Adrenal gland (tissue), 12 donors: ENCODE results near the gene OSBPL2. TPM values are rescaled to one million over a fixed set of nuclear protein-coding genes. Genes with fewer than 3 reads are reported as not detected.

ENCODE experiments used
- DNase-seq, 7 donors: peaks; one replicate each; pipeline ENCODE4 v3.0.0-alpha.2; 2019 to 2020
- H3K27ac ChIP-seq, 5 donors: fragments of 200-600 bp; sonication (generic) in 4 of 5; 1 replicate in 3 of 5; 2 replicates in 2 of 5; pipeline versions ENCODE4 v1.5.1 to v1.8.0; 2016 to 2020; ENCODE audit warnings: mild to moderate bottlenecking in 1 of 5
- H3K27me3 ChIP-seq: fragments of 200-600 bp; 2 replicates; pipeline ENCODE4 v1.8.0; 2021
- H3K36me3 ChIP-seq, 2 donors: fragments of 200-600 bp; replicated peaks in 1 of 2; 1 replicate in 1 of 2; 2 replicates in 1 of 2; pipeline versions ENCODE4 v1.5.1 to v1.8.0; 2018 to 2022
- H3K4me1 ChIP-seq, 2 donors: fragments of 200-600 bp; replicated peaks in 1 of 2; 1 replicate in 1 of 2; 2 replicates in 1 of 2; pipeline versions ENCODE4 v1.5.1 to v1.8.0; 2018 to 2021
- H3K4me3 ChIP-seq, 4 donors: fragments of 200-600 bp; sonication (generic) in 3 of 4; one replicate each; pipeline ENCODE4 v1.5.1; 2016 to 2018
- H3K9me3 ChIP-seq, 3 donors: fragments of 200-600 bp; sonication (generic) in 1 of 3; replicated peaks in 1 of 3; 1 replicate in 2 of 3; 2 replicates in 1 of 3; pipeline versions ENCODE4 v1.5.1 to v1.8.0; 2016 to 2021
- POLR2A ChIP-seq, 2 donors: fragments of 450-650 bp; IDR thresholded peaks; one replicate each; pipeline ENCODE4 v1.6.1; 2017; ENCODE audit warnings: antibody characterized with exemption in 2 of 2, mild to moderate bottlenecking in 2 of 2, moderate library complexity in 1 of 2
- WGBS, 4 donors: extraction: QIAGEN DNeasy Blood & Tissue Kit in 2 of 4; methylation state at CpG; one replicate each; pipeline versions ENCODE4 v1.1.5 to v1.1.7; 2013 to 2017; 5-methylcytosine and 5-hydroxymethylcytosine counted together
- intact Hi-C, 2 donors: fragments of 100-400 bp; cut with DNase I; formaldehyde crosslinking; loops; one replicate each; pipeline versions ENCODE4 v1.14.1 to v1.15.0; 2022 to 2023
- polyA plus RNA-seq, 3 donors: library from polyadenylated mRNA; stranded (reverse); fragments of 200-250 nt in 2 of 3; fragments of 350-450 nt in 1 of 3; fragmentation: Illumina TruSeq in 1 of 3; extraction: RNeasy Lipid Tissue Mini Kit (QIAGEN cat#74804) in 1 of 3; gene quantifications; one replicate each; pipeline ENCODE4 v1.2.3, GENCODE V29; 2013 to 2014
- total RNA-seq, 9 donors: library from RNA; depleted of rRNA in 4 of 9; stranded (reverse); fragments of >200 nt in 4 of 9; fragments of 120-200 nt in 1 of 9; fragmentation: NEBNext Ultra II Directional in 1 of 9; extraction: Animal tissue kit (Norgen Biotek cat#: 25700) in 1 of 9; gene quantifications; one replicate each; pipeline versions ENCODE4 v1.1.0 to v1.2.4, GENCODE V29; 2013 to 2023
- TF ChIP-seq, protein P1 (sequence below), 6 experiments: fragments of 450-650 bp in 4 of 6; fragments of 200-600 bp in 2 of 6; sonication (generic) in 1 of 6; IDR thresholded peaks; 1 replicate in 5 of 6; 2 replicates in 1 of 6; pipeline versions ENCODE4 v1.5.1 to v1.8.0; 2016 to 2021; ENCODE audit warnings: antibody characterized with exemption in 6 of 6, mild to moderate bottlenecking in 2 of 6, moderate library complexity in 1 of 6
- donor health status: healthy with polysubstance abuse.
- donor health status: Bipolar disorder and iron deficiency.
- donor health status: DM: yes; HTN: yes; CAD: no.
- donor health status: DM: no; HTN: no; CAD: no.
- donor health status: DM: no; HTN: no; CAD: no.
- donor health status: DM: yes; HTN: yes; CAD: no.

OSBPL2 gene
- total and polyA plus RNA-seq, 12 donors = 13.8 to 96.7 (median 37.4) TPM

DNA sequence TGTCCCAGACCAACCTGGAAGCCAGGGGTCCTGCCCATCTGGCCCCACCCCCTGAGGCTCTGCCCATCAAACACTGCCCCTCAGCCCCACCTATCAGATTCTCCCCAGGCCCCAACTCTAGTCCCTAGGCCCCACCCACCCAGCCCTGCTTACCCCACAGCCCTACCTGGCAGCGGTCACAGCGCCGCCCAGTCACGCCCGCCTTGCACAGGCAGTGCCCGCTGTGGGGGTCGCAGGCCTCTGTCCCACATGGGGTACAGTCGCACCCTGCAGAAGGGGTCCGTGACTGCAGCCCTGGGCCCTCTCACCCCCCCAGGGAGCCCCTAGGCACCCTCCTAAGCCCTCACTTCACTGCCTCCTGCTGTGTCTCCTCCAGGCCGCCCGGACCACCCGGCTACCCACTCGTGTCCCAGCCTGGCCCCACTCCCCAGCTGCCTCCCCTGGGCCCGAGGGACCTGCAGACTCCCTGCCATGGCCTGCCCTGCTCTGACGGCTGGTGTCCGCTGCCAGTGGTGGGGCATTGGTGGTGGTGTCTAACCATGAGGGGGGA, 84.2 kb downstream of the OSBPL2 start:
- no peaks in the 10 kb centered on the region for H3K9me3 ChIP-seq
- no peak for DNase-seq
- H3K36me3 ChIP-seq = peaks cover 0 to 68% of the 10 kb centered on the region in 2 donors
- H3K27me3 ChIP-seq = no peaks in the 10 kb centered on the region
- no peak overlapping the region for H3K4me3 ChIP-seq
- no peaks in the 10 kb centered on the region for H3K4me1 ChIP-seq
- 86 to 95% (median 91%) methylated on average over 7 to 16 of the region's 16 CpGs for WGBS, 4 donors
- intact Hi-C loops = no loop called here
- TF ChIP-seq, protein P1, sequence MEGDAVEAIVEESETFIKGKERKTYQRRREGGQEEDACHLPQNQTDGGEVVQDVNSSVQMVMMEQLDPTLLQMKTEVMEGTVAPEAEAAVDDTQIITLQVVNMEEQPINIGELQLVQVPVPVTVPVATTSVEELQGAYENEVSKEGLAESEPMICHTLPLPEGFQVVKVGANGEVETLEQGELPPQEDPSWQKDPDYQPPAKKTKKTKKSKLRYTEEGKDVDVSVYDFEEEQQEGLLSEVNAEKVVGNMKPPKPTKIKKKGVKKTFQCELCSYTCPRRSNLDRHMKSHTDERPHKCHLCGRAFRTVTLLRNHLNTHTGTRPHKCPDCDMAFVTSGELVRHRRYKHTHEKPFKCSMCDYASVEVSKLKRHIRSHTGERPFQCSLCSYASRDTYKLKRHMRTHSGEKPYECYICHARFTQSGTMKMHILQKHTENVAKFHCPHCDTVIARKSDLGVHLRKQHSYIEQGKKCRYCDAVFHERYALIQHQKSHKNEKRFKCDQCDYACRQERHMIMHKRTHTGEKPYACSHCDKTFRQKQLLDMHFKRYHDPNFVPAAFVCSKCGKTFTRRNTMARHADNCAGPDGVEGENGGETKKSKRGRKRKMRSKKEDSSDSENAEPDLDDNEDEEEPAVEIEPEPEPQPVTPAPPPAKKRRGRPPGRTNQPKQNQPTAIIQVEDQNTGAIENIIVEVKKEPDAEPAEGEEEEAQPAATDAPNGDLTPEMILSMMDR (IDR thresholded peaks at IDR 0.05) = no peak
- no peak for TF ChIP-seq POLR2A (IDR thresholded peaks at IDR 0.05)
- H3K27ac ChIP-seq = no peak overlapping the region

DNA sequence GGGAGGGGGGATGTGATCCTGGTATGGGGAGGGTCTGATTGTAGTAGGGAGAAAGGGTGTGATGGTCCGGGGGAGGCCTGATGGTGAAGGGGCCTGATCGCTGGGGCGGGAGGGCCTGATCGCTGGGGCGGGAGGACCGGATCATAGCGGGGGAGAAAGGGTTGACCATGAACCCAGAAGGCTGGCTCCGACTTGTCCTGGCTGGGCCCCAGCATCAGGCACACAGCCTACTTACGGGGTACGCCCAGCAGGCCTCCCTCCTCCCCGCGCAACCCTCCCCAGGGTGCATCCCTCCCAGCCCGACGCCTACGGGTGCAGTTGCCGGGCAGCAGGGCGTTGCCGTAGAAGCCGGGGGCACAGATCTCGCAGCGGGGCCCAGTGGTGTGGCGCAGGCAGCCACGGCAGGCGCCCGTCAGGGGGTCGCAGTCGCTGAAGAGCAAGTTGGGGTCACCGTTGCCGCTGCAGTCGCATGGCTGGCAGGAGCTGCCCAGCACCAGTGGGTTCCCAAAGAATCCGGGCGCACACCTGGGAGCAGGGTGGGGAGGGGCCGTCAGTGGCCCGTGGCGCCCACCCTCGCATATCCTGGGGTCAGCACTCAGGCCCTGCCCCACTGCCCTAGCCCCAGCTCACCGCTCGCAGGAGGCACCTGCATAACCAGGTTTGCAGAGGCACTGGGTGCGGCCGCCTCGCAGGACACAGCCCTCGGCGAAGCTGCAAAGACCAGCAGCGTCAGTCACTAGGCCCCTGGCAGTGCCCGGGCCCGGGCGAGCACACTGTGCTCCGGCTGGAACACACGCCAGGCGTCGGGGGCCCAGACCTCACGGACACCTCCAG, 85.0 kb downstream of the OSBPL2 start:
- intact Hi-C loops = no loop called here
- peaks cover 0 to 76% of the 10 kb centered on the region in 2 donors for H3K36me3 ChIP-seq

DNA sequence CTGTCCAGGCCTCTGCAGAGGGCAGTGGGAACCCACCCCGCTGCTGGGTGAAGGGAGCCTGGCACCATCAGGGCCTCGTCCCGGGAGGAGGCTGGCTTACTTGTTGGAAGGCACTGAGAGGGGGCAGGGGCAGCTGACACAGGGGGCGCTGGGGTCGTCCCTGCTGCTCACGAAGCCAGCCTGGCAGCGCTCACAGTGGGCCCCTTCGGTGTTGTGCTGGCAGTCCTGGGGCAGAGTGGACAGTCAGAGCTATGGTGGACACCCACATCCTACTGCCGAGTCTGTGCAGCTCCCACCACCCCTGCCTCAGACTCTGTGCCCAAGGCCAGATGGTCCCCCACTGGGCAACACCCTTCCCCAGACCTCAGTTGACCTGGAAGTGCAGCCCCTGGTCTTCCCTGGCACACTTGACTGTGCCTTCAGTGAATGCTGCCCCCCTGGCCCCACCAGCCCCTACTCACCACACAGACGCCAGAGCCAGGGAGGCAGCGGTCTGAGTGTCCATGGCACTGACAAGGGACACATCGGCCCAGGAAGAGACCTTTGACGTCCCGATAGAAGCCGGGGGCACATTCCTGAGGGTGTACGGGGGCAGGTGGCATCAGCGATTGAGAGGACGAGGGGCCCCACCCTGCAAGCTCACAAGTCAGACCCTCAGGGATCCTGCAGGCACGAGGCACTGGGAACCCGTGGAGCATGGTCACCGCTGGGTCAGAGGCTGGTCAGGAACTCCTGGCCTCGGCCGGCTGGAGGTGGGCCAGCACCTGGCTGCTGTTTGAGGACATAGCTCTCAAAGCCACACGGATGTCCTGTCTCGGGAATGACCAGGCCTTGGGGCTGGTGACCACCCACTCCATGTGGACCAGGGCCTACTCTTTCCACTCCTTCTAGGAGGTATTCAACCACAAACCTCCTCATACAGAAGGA, 85.9 kb downstream of the OSBPL2 start:
- Histone ChIP-seq H3K4me3 (no peak overlapping the region), H3K4me1 (no peaks in the 10 kb centered on the region), H3K36me3 (peaks cover 0 to 79% of the 10 kb centered on the region in 2 donors), H3K27me3 (no peaks in the 10 kb centered on the region), H3K9me3 (no peaks in the 10 kb centered on the region), H3K27ac (no peak overlapping the region)
- whole genome bisulfite sequencing, 4 donors = 86 to 93% (median 86%) methylated on average over 9 to 25 of the region's 25 CpGs
- no peak for DNase-seq
- TF ChIP-seq, protein P1 (IDR thresholded peaks at IDR 0.05) = no peak
- TF ChIP-seq POLR2A (IDR thresholded peaks at IDR 0.05) = no peak
- intact Hi-C loops = no loop called here

More for the DNA sequence above, 85.0 kb downstream of the OSBPL2 start:
- WGBS, 4 donors = 80 to 93% (median 90%) methylated on average over 5 to 52 of the region's 52 CpGs
- DNase-seq = no peak
- H3K27ac ChIP-seq = no peak overlapping the region
- no peak for TF ChIP-seq POLR2A (IDR thresholded peaks at IDR 0.05)
- TF ChIP-seq, protein P1 (IDR thresholded peaks at IDR 0.05) = no peak
- H3K9me3 ChIP-seq = no peaks in the 10 kb centered on the region
- H3K4me3 ChIP-seq = no peak overlapping the region
- H3K4me1 ChIP-seq = no peaks in the 10 kb centered on the region
- no peaks in the 10 kb centered on the region for H3K27me3 ChIP-seq
